OCI-LY3 (cell line): ENCODE results near the gene SHLD1.

ENCODE experiments used
- H2AFZ ChIP-seq: fragments of 200-600, 300-600 bp; shearing (Covaris generic); 2 replicates; pipeline ENCODE4 v1.6.0; 2014; ENCODE audit warnings: antibody characterized with exemption, low read depth, low read length
- H3K27ac ChIP-seq: fragments of 200-600, 300-600 bp; sonication (generic); 2 replicates; pipeline ENCODE4 v1.5.1; 2014; ENCODE audit warnings: mild to moderate bottlenecking, low read length, moderate library complexity, mixed read lengths
- H3K27me3 ChIP-seq: fragments of 200-600, 300-600 bp; sonication (generic); 2 replicates; pipeline ENCODE4 v1.6.1; 2014; ENCODE audit warnings: low read depth, low read length, mixed read lengths
- H3K36me3 ChIP-seq: fragments of 200-600, 300-600 bp; sonication (generic); replicated peaks from 2 replicates; pipeline ENCODE3; 2014; ENCODE audit warnings: low read depth, low read length, mixed read lengths
- H3K4me1 ChIP-seq: fragments of 300-600, 200-600 bp; sonication (generic); 2 replicates; pipeline ENCODE4 v1.6.1; 2014; ENCODE audit warnings: low read length, mixed read lengths
- H3K4me2 ChIP-seq: fragments of 200-600, 300-600 bp; sonication (generic); 2 replicates; pipeline ENCODE4 v1.6.1; 2014; ENCODE audit warnings: low read length, mixed read lengths
- H3K4me3 ChIP-seq: fragments of 300-600, 200-600 bp; sonication (generic); 2 replicates; pipeline ENCODE4 v1.5.1; 2014; ENCODE audit warnings: antibody characterized with exemption, mild to moderate bottlenecking, low read length, moderate library complexity
- H3K79me2 ChIP-seq: fragments of 300-600, 200-600 bp; shearing (Covaris generic); 2 replicates; pipeline ENCODE4 v1.6.1; 2014; ENCODE audit warnings: mild to moderate bottlenecking, low read length, mixed read lengths
- H3K9ac ChIP-seq: fragments of 300-600, 200-600 bp; shearing (Covaris generic); 2 replicates; pipeline ENCODE4 v1.6.0; 2014; ENCODE audit warnings: mild to moderate bottlenecking, low read length, moderate library complexity
- H3K9me3 ChIP-seq: fragments of 200-600, 300-600 bp; shearing (Covaris generic); 2 replicates; pipeline ENCODE4 v1.6.1; 2014; ENCODE audit warnings: low read length, mixed read lengths; ENCODE audit not compliant: insufficient read depth
- H4K20me1 ChIP-seq: fragments of 200-600, 300-600 bp; sonication (generic); 2 replicates; pipeline ENCODE4 v1.6.1; 2016; ENCODE audit warnings: low read length, mixed read lengths; ENCODE audit not compliant: insufficient read depth
- CTCF ChIP-seq: fragments of 200-600, 300-600 bp; sonication (generic); IDR thresholded peaks from 2 replicates; pipeline ENCODE4 v1.5.1; 2014; ENCODE audit warnings: antibody characterized with exemption, low read length, low read depth
- EZH2phosphoT487 ChIP-seq: fragments of 200-600 bp; shearing (Covaris generic); IDR thresholded peaks from 2 replicates; pipeline ENCODE4 v1.6.1; 2018; ENCODE audit warnings: antibody characterized with exemption, mixed run types, low read depth

SHLD1 gene

GRCh38 chr20:5887386-5887785 lies 137.2 kb downstream of the SHLD1 start:
- Histone ChIP-seq H3K4me2 (no peak overlapping the region), H3K36me3 (no peaks in the 10 kb centered on the region), H3K79me2 (no peaks in the 10 kb centered on the region), H3K9me3 (no peaks in the 10 kb centered on the region), H2AFZ (no peak overlapping the region), H3K4me3 (no peak overlapping the region), H3K4me1 (0 out of 2 replicates have a peak, but pooled peaks cover under 1% of the 10 kb centered on the region), H4K20me1 (no peaks in the 10 kb centered on the region), H3K27me3 (peaks cover 31% of the 10 kb centered on the region), H3K9ac (no peak overlapping the region), H3K27ac (no peak overlapping the region)
- TF ChIP-seq EZH2phosphoT487 (no peak), CTCF (no peak)

DNA sequence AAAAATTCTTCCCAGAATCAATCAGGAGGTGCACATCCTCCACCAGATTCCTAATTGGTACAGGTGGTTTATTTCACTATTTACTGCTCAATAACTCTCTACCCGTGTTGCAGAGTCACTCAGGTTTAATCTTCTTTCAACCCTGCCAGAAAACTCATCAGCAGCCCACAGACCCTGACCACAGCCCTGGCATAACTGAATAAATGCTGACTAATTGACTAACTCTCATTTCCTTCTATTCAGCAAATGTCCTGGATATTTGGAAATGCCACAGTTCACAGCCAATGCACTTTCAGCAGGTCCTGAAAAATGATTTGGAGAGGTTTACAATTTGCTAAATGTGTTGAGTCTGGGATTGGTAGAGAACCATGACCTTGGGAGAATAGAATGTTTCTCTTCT lies 137.8 kb downstream of the SHLD1 start:
- Histone ChIP-seq H3K27me3 (peaks cover 31% of the 10 kb centered on the region), H4K20me1 (no peaks in the 10 kb centered on the region), H3K36me3 (no peaks in the 10 kb centered on the region), H2AFZ (no peak overlapping the region), H3K4me1 (no peaks in the 10 kb centered on the region), H3K4me3 (no peak overlapping the region), H3K9me3 (no peaks in the 10 kb centered on the region), H3K9ac (no peak overlapping the region), H3K79me2 (no peaks in the 10 kb centered on the region), H3K27ac (no peak overlapping the region), H3K4me2 (no peak overlapping the region)
- TF ChIP-seq CTCF (no peak), EZH2phosphoT487 (no peak)

DNA sequence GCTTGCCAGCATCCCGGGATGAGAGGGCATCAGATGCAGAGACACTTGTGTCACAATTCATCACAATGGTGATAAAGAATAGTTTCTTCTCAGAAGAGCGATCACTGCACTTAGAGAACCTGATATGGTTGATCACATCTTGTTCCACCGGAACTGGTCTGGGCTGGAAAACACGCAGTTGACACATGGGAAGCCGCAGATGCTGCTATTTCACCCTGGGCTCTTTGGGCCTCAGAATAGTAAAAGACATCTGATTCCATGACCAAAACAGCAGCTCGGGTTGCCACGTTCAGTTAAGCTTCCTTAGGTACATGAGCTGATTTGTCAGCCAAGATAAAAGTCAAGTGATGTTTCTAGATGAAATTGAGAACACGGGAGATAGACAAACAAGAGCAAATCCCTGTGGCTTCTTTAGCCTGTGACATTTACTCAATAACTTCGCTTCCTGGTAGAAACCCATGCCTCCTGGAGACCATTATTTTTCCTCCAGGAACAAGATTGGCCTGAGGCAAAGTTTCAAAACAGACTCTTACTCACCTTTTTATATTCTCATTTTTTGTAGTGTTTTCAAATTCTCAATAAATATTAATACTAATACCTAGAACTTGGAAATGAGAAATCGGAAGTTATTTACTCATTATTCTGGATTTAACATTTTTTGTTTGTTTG lies 140.7 kb downstream of the SHLD1 start:
- Histone ChIP-seq H3K9ac (no peak overlapping the region), H3K4me1 (no peaks in the 10 kb centered on the region), H3K4me2 (no peak overlapping the region), H3K36me3 (no peaks in the 10 kb centered on the region), H2AFZ (no peak overlapping the region), H3K9me3 (no peaks in the 10 kb centered on the region), H4K20me1 (no peaks in the 10 kb centered on the region), H3K4me3 (no peak overlapping the region), H3K79me2 (no peaks in the 10 kb centered on the region), H3K27ac (no peak overlapping the region), H3K27me3 (peaks cover 48% of the 10 kb centered on the region)
- TF ChIP-seq CTCF: no peak
- no peak for TF ChIP-seq EZH2phosphoT487

- Histone ChIP-seq H2AFZ (no peak overlapping the region), H3K9ac (no peak overlapping the region), H3K4me1 (no peaks in the 10 kb centered on the region), H3K27me3 (peaks cover 52% of the 10 kb centered on the region), H3K4me3 (no peak overlapping the region), H3K79me2 (no peaks in the 10 kb centered on the region), H3K4me2 (no peak overlapping the region), H3K36me3 (no peaks in the 10 kb centered on the region), H3K27ac (no peak overlapping the region), H3K9me3 (no peaks in the 10 kb centered on the region), H4K20me1 (no peaks in the 10 kb centered on the region)
- no peak for TF ChIP-seq EZH2phosphoT487
- no peak for TF ChIP-seq CTCF
These were observed 142.9 kb downstream of the SHLD1 start for GRCh38 chr20:5893052-5893451.
